ENCODE results near the gene CENATAC.
A peak's percentile ranks its signal among the peaks of the same experiment; 100 is the strongest.
"Not testable (repeated sequence)": the region's sequence is repeated elsewhere in the genome, so short reads cannot be mapped to it uniquely, and the experiment has no call there.

CENATAC gene

GRCh38 chr11:119026970-119027369, 29.0 kb downstream of the CENATAC start:
- no peak for DNase-seq (ENCODE audit: low read depth)

GRCh38 chr11:119027561-119028345, 29.8 kb downstream of the CENATAC start:
- no peak for DNase-seq (ENCODE audit: low read depth)

- DNase-seq (ENCODE audit: low read depth): no peak
Measured at GRCh38 chr11:119028346-119029068, 30.6 kb downstream of the CENATAC start.

GRCh38 chr11:119029069-119029339, 31.1 kb downstream of the CENATAC start:
- DNase-seq (ENCODE audit: low read depth): no peak

GRCh38 chr11:119029340-119030028, 31.5 kb downstream of the CENATAC start:
- no peak for DNase-seq (ENCODE audit: low read depth)

GRCh38 chr11:119030029-119030328, 32.0 kb downstream of the CENATAC start:
- DNase-seq (ENCODE audit: low read depth): no peak

GRCh38 chr11:119030329-119031047, 32.5 kb downstream of the CENATAC start, which contains the start of gene SLC37A4:
Gene SLC37A4, minus strand, starts transcription at chr11:119030877.
- peak; percentile 97 for DNase-seq (ENCODE audit: low read depth)

GRCh38 chr11:119031912-119032280, 34.0 kb downstream of the CENATAC start:
- no peak for DNase-seq (ENCODE audit: low read depth)

GRCh38 chr11:119033421-119033820, 35.5 kb downstream of the CENATAC start:
- not testable (repeated sequence) for DNase-seq (ENCODE audit: low read depth)

GRCh38 chr11:119034813-119035212, 36.9 kb downstream of the CENATAC start:
- DNase-seq (ENCODE audit: low read depth): no peak

GRCh38 chr11:119038884-119039283, 40.9 kb downstream of the CENATAC start:
- DNase-seq (ENCODE audit: low read depth): no peak

GRCh38 chr11:119039471-119039870, 41.5 kb downstream of the CENATAC start:
- DNase-seq (ENCODE audit: low read depth): not testable (repeated sequence)

- no peak for DNase-seq (ENCODE audit: low read depth)
Measured at GRCh38 chr11:119041821-119042514, 44.0 kb downstream of the CENATAC start.

GRCh38 chr11:119042927-119043326, 45.0 kb downstream of the CENATAC start:
- no peak for DNase-seq (ENCODE audit: low read depth)

GRCh38 chr11:119044708-119045107, 46.8 kb downstream of the CENATAC start:
- DNase-seq (ENCODE audit: low read depth): no peak

GRCh38 chr11:119046489-119046888, 48.6 kb downstream of the CENATAC start:
- no peak for DNase-seq (ENCODE audit: low read depth)

GRCh38 chr11:119047205-119047604, 49.3 kb downstream of the CENATAC start:
- DNase-seq (ENCODE audit: low read depth): no peak

- no peak for DNase-seq (ENCODE audit: low read depth)
Measured at GRCh38 chr11:119048644-119049043, 50.7 kb downstream of the CENATAC start.

- DNase-seq (ENCODE audit: low read depth): no peak
Measured at GRCh38 chr11:119049081-119049480, 51.1 kb downstream of the CENATAC start.

GRCh38 chr11:119051440-119052162, 53.7 kb downstream of the CENATAC start:
- no peak for DNase-seq (ENCODE audit: low read depth)

GRCh38 chr11:119052163-119052814, 54.4 kb downstream of the CENATAC start:
- DNase-seq (ENCODE audit: low read depth): no peak
